Measurements from ENCODE around the gene TMCC3.

Gene TMCC3

GRCh38 chr12:94663071-94663470 lies 12.7 kb upstream of the TMCC3 start:
- no peaks in the 10 kb centered on the region for H3K9me3 ChIP-seq (ENCODE audit: insufficient read depth, low read length)
- no peak for TF ChIP-seq SUZ12 (IDR thresholded peaks at IDR 0.05; ENCODE audit: extremely low read depth, insufficient read depth, insufficient read length)
- no peak for TF ChIP-seq ZNF274 (IDR thresholded peaks at IDR 0.05; ENCODE audit: low read depth, low read length)
- no peak for TF ChIP-seq YY1 (IDR thresholded peaks at IDR 0.05; ENCODE audit: insufficient read depth, insufficient read length)
- H3K4me3 ChIP-seq (ENCODE audit: insufficient read length, low read depth) = no peak overlapping the region
- H3K27me3 ChIP-seq (ENCODE audit: insufficient read depth, insufficient read length) = no peaks in the 10 kb centered on the region
- no peaks in the 10 kb centered on the region for H3K36me3 ChIP-seq (ENCODE audit: insufficient read depth, insufficient read length, low read length)
- no peaks in the 10 kb centered on the region for H3K4me1 ChIP-seq (ENCODE audit: insufficient read depth, insufficient read length)
- DNase-seq (ENCODE audit: low read depth, low spot score) = no peak
- H3K9ac ChIP-seq (ENCODE audit: insufficient read length, low read depth) = no peak overlapping the region

- H3K4me3 ChIP-seq (ENCODE audit: insufficient read length, low read depth) = no peak overlapping the region
- H3K9ac ChIP-seq (ENCODE audit: insufficient read length, low read depth) = no peak overlapping the region
- no peak for DNase-seq (ENCODE audit: low read depth, low spot score)
- no peaks in the 10 kb centered on the region for H3K36me3 ChIP-seq (ENCODE audit: insufficient read depth, insufficient read length, low read length)
- TF ChIP-seq ZNF274 (IDR thresholded peaks at IDR 0.05; ENCODE audit: low read depth, low read length) = no peak
- no peak for TF ChIP-seq YY1 (IDR thresholded peaks at IDR 0.05; ENCODE audit: insufficient read depth, insufficient read length)
- TF ChIP-seq SUZ12 (IDR thresholded peaks at IDR 0.05; ENCODE audit: extremely low read depth, insufficient read depth, insufficient read length) = no peak
- H3K27me3 ChIP-seq (ENCODE audit: insufficient read depth, insufficient read length) = no peaks in the 10 kb centered on the region
- H3K4me1 ChIP-seq (ENCODE audit: insufficient read depth, insufficient read length) = no peaks in the 10 kb centered on the region
- no peaks in the 10 kb centered on the region for H3K9me3 ChIP-seq (ENCODE audit: insufficient read depth, low read length)
Observed at GRCh38 chr12:94660436-94660835, 10.1 kb upstream of the TMCC3 start.

- Histone ChIP-seq H3K27me3 (ENCODE audit: insufficient read depth, insufficient read length) (no peaks in the 10 kb centered on the region), H3K9ac (ENCODE audit: insufficient read length, low read depth) (no peak overlapping the region), H3K4me1 (ENCODE audit: insufficient read depth, insufficient read length) (no peaks in the 10 kb centered on the region), H3K9me3 (ENCODE audit: insufficient read depth, low read length) (no peaks in the 10 kb centered on the region), H3K4me3 (ENCODE audit: insufficient read length, low read depth) (no peak overlapping the region), H3K36me3 (ENCODE audit: insufficient read depth, insufficient read length, low read length) (no peaks in the 10 kb centered on the region)
- DNase-seq (ENCODE audit: low read depth, low spot score) = no peak
- TF ChIP-seq SUZ12 (IDR thresholded peaks at IDR 0.05; ENCODE audit: extremely low read depth, insufficient read depth, insufficient read length) (no peak), ZNF274 (IDR thresholded peaks at IDR 0.05; ENCODE audit: low read depth, low read length) (no peak), YY1 (IDR thresholded peaks at IDR 0.05; ENCODE audit: insufficient read depth, insufficient read length) (no peak)
Observed at GRCh38 chr12:94659346-94659930, 9.1 kb upstream of the TMCC3 start.

- no peaks in the 10 kb centered on the region for H3K36me3 ChIP-seq (ENCODE audit: insufficient read depth, insufficient read length, low read length)
- no peaks in the 10 kb centered on the region for H3K27me3 ChIP-seq (ENCODE audit: insufficient read depth, insufficient read length)
- H3K4me3 ChIP-seq (ENCODE audit: insufficient read length, low read depth) = no peak overlapping the region
- H3K9ac ChIP-seq (ENCODE audit: insufficient read length, low read depth) = no peak overlapping the region
- H3K9me3 ChIP-seq (ENCODE audit: insufficient read depth, low read length) = no peaks in the 10 kb centered on the region
- TF ChIP-seq ZNF274 (IDR thresholded peaks at IDR 0.05; ENCODE audit: low read depth, low read length) (no peak), SUZ12 (IDR thresholded peaks at IDR 0.05; ENCODE audit: extremely low read depth, insufficient read depth, insufficient read length) (no peak), YY1 (IDR thresholded peaks at IDR 0.05; ENCODE audit: insufficient read depth, insufficient read length) (no peak)
- DNase-seq (ENCODE audit: low read depth, low spot score) = no peak
- no peaks in the 10 kb centered on the region for H3K4me1 ChIP-seq (ENCODE audit: insufficient read depth, insufficient read length)
Observed at GRCh38 chr12:94658931-94659330, 8.6 kb upstream of the TMCC3 start.

- H3K27me3 ChIP-seq (ENCODE audit: insufficient read depth, insufficient read length) = no peaks in the 10 kb centered on the region
- H3K9me3 ChIP-seq (ENCODE audit: insufficient read depth, low read length) = no peaks in the 10 kb centered on the region
- H3K4me1 ChIP-seq (ENCODE audit: insufficient read depth, insufficient read length) = no peaks in the 10 kb centered on the region
- H3K4me3 ChIP-seq (ENCODE audit: insufficient read length, low read depth) = no peak overlapping the region
- no peaks in the 10 kb centered on the region for H3K36me3 ChIP-seq (ENCODE audit: insufficient read depth, insufficient read length, low read length)
- TF ChIP-seq YY1 (IDR thresholded peaks at IDR 0.05; ENCODE audit: insufficient read depth, insufficient read length) (no peak), ZNF274 (IDR thresholded peaks at IDR 0.05; ENCODE audit: low read depth, low read length) (no peak), SUZ12 (IDR thresholded peaks at IDR 0.05; ENCODE audit: extremely low read depth, insufficient read depth, insufficient read length) (no peak)
- DNase-seq (ENCODE audit: low read depth, low spot score) = no peak
- no peak overlapping the region for H3K9ac ChIP-seq (ENCODE audit: insufficient read length, low read depth)
Observed at GRCh38 chr12:94656556-94656955, 6.2 kb upstream of the TMCC3 start.

GRCh38 chr12:94649349-94650142 lies 811 bp downstream of the TMCC3 start:
- no peaks in the 10 kb centered on the region for H3K36me3 ChIP-seq (ENCODE audit: insufficient read depth, insufficient read length, low read length)

GRCh38 chr12:94648578-94648977 lies 1.8 kb downstream of the TMCC3 start:
- peaks cover 20% of the 10 kb centered on the region for H3K27me3 ChIP-seq (ENCODE audit: insufficient read depth, insufficient read length)
- H3K36me3 ChIP-seq (ENCODE audit: insufficient read depth, insufficient read length, low read length) = no peaks in the 10 kb centered on the region
- DNase-seq (ENCODE audit: low read depth, low spot score) = no peak
- peaks cover 3% of the 10 kb centered on the region for H3K4me1 ChIP-seq (ENCODE audit: insufficient read depth, insufficient read length)
- no peak overlapping the region for H3K4me3 ChIP-seq (ENCODE audit: insufficient read length, low read depth)
- no peak overlapping the region for H3K9ac ChIP-seq (ENCODE audit: insufficient read length, low read depth)
- no peaks in the 10 kb centered on the region for H3K9me3 ChIP-seq (ENCODE audit: insufficient read depth, low read length)
- TF ChIP-seq SUZ12 (IDR thresholded peaks at IDR 0.05; ENCODE audit: extremely low read depth, insufficient read depth, insufficient read length) = no peak
- TF ChIP-seq ZNF274 (IDR thresholded peaks at IDR 0.05; ENCODE audit: low read depth, low read length) = no peak
- no peak for TF ChIP-seq YY1 (IDR thresholded peaks at IDR 0.05; ENCODE audit: insufficient read depth, insufficient read length)

More at GRCh38 chr12:94649349-94650142, 811 bp downstream of the TMCC3 start:
- Histone ChIP-seq H3K9ac (ENCODE audit: insufficient read length, low read depth) (peak overlapping the region; percentile 82), H3K4me1 (ENCODE audit: insufficient read depth, insufficient read length) (peaks cover 3% of the 10 kb centered on the region), H3K9me3 (ENCODE audit: insufficient read depth, low read length) (no peaks in the 10 kb centered on the region), H3K4me3 (ENCODE audit: insufficient read length, low read depth) (peak overlapping the region; percentile 70), H3K27me3 (ENCODE audit: insufficient read depth, insufficient read length) (peaks cover 20% of the 10 kb centered on the region)
- TF ChIP-seq ZNF274 (IDR thresholded peaks at IDR 0.05; ENCODE audit: low read depth, low read length) (no peak), SUZ12 (IDR thresholded peaks at IDR 0.05; ENCODE audit: extremely low read depth, insufficient read depth, insufficient read length) (no peak), YY1 (IDR thresholded peaks at IDR 0.05; ENCODE audit: insufficient read depth, insufficient read length) (no peak)
- peak; percentile 23 for DNase-seq (ENCODE audit: low read depth, low spot score)

Data from NT2/D1 (cell line).